ENCODE results near the gene PTGIR.

Gene PTGIR

GRCh38 chr19:46586294-46586693 is 38.6 kb downstream of the PTGIR start:
- Mint-ChIP-seq H3K4me1 (no peaks in the 10 kb centered on the region), H3K9me3 (no peaks in the 10 kb centered on the region), H3K36me3 (ENCODE audit: low read depth) (no peaks in the 10 kb centered on the region), H3K4me3 (no peak overlapping the region), H3K27ac (no peak overlapping the region), H3K27me3 (ENCODE audit: low read depth) (peaks cover 9% of the 10 kb centered on the region)
- TF ChIP-seq, protein P1, sequence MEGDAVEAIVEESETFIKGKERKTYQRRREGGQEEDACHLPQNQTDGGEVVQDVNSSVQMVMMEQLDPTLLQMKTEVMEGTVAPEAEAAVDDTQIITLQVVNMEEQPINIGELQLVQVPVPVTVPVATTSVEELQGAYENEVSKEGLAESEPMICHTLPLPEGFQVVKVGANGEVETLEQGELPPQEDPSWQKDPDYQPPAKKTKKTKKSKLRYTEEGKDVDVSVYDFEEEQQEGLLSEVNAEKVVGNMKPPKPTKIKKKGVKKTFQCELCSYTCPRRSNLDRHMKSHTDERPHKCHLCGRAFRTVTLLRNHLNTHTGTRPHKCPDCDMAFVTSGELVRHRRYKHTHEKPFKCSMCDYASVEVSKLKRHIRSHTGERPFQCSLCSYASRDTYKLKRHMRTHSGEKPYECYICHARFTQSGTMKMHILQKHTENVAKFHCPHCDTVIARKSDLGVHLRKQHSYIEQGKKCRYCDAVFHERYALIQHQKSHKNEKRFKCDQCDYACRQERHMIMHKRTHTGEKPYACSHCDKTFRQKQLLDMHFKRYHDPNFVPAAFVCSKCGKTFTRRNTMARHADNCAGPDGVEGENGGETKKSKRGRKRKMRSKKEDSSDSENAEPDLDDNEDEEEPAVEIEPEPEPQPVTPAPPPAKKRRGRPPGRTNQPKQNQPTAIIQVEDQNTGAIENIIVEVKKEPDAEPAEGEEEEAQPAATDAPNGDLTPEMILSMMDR (IDR thresholded peaks at IDR 0.05; ENCODE audit: unreplicated experiment in 3 of 3): no peak

DNA sequence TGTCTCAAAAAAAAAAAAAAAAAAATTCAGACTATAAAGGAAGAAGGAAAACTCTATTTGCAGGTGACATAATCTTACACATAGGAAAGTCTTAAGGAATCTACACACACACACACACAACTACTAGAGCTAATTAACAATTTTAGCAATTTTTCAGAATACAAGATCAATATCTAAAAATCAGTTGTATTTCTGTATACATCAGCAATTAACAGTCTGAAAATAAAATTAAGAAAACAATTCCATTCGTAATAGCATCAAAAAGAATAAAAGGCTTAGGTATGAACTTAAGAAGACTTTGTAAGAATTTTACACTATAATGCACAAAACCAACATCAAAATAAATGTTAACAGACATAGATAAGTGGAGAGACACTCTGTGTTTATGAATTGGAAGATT is 39.4 kb downstream of the PTGIR start:
- no peaks in the 10 kb centered on the region for H3K36me3 Mint-ChIP-seq (ENCODE audit: low read depth)
- no peak overlapping the region for H3K4me3 Mint-ChIP-seq
- H3K27me3 Mint-ChIP-seq (ENCODE audit: low read depth): peaks cover 9% of the 10 kb centered on the region
- H3K27ac Mint-ChIP-seq: no peak overlapping the region
- no peaks in the 10 kb centered on the region for H3K4me1 Mint-ChIP-seq
- H3K9me3 Mint-ChIP-seq: peaks cover 3% of the 10 kb centered on the region
- TF ChIP-seq, protein P1 (IDR thresholded peaks at IDR 0.05; ENCODE audit: unreplicated experiment in 3 of 3): no peak

DNA sequence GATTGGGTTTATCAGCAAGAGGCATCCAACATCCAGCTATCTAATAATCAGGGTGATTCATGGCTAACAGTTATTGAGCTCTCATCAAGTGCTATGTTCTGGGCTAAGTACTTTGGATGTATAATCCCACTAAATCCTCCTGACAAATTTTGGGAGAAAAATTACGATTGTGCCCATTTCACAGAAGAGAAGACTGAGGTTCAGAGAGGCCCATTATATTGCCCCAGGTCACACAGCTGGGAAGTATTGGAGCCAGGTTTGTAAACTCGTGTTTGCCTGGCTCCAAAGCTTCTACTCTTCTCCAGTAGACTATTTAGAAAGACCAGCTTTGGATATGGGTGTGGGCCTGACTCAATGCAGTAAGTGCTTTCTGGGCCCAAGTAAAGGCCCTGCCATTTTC is 44.6 kb downstream of the PTGIR start:
- H3K4me3 Mint-ChIP-seq: no peak overlapping the region
- peaks cover 3% of the 10 kb centered on the region for H3K9me3 Mint-ChIP-seq
- H3K27ac Mint-ChIP-seq: no peak overlapping the region
- peaks cover 4% of the 10 kb centered on the region for H3K4me1 Mint-ChIP-seq
- H3K27me3 Mint-ChIP-seq (ENCODE audit: low read depth): peaks cover 10% of the 10 kb centered on the region
- no peaks in the 10 kb centered on the region for H3K36me3 Mint-ChIP-seq (ENCODE audit: low read depth)
- TF ChIP-seq, protein P1 (IDR thresholded peaks at IDR 0.05; ENCODE audit: unreplicated experiment in 3 of 3): no peak

- H3K27me3 Mint-ChIP-seq (ENCODE audit: low read depth): peaks cover 10% of the 10 kb centered on the region
- H3K4me3 Mint-ChIP-seq: no peak overlapping the region
- H3K9me3 Mint-ChIP-seq: peaks cover 3% of the 10 kb centered on the region
- no peak overlapping the region for H3K27ac Mint-ChIP-seq
- peaks cover 6% of the 10 kb centered on the region for H3K4me1 Mint-ChIP-seq
- no peaks in the 10 kb centered on the region for H3K36me3 Mint-ChIP-seq (ENCODE audit: low read depth)
- TF ChIP-seq, protein P1 (IDR thresholded peaks at IDR 0.05; ENCODE audit: unreplicated experiment in 3 of 3): peak in 2 of 3 experiments; percentile 21 to 40
Observed at GRCh38 chr19:46579361-46579879, 45.5 kb downstream of the PTGIR start.

DNA sequence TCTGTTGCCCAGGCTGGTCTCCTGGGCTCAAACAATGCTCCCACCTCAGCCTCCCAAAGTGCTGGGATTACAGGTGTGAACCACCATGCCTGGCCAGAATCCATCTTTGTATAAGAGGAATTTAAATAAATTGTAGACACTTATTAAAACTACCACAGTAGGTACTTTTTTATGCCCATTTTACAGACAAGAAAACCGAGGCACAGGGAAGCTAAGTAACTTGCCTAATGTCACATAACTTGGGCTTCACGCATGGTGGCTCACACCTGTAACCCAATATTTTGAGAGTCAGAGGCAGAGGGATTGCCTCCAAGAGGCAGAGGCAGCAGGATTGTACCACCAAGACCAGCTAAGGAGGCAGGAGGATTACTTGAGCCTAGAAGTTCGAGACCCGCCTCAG is 46.4 kb downstream of the PTGIR start:
- peaks cover 3% of the 10 kb centered on the region for H3K9me3 Mint-ChIP-seq
- no peak overlapping the region for H3K4me3 Mint-ChIP-seq
- H3K36me3 Mint-ChIP-seq (ENCODE audit: low read depth): no peaks in the 10 kb centered on the region
- peaks cover 10% of the 10 kb centered on the region for H3K4me1 Mint-ChIP-seq
- TF ChIP-seq, protein P1 (IDR thresholded peaks at IDR 0.05; ENCODE audit: unreplicated experiment in 3 of 3): no peak
- peaks cover 10% of the 10 kb centered on the region for H3K27me3 Mint-ChIP-seq (ENCODE audit: low read depth)
- no peak overlapping the region for H3K27ac Mint-ChIP-seq

- Mint-ChIP-seq H3K4me3 (no peak overlapping the region), H3K27me3 (ENCODE audit: low read depth) (no peaks in the 10 kb centered on the region), H3K4me1 (peaks cover 10% of the 10 kb centered on the region), H3K36me3 (ENCODE audit: low read depth) (no peaks in the 10 kb centered on the region), H3K27ac (peak overlapping the region in 1 of 3 experiments; percentile 2), H3K9me3 (peaks cover 2% of the 10 kb centered on the region)
- TF ChIP-seq, protein P1 (IDR thresholded peaks at IDR 0.05; ENCODE audit: unreplicated experiment in 3 of 3): no peak
Observed at GRCh38 chr19:46574533-46574932, 50.4 kb downstream of the PTGIR start.
